MM.1S (cell line): ENCODE data around the gene PLXNA2.

Source experiments
- DNase-seq: peaks from one replicate; pipeline ENCODE4 v3.0.0-alpha.2; 2015
- H2AFZ ChIP-seq: fragments of 300-600 bp; sonication (generic); 2 replicates; pipeline ENCODE4 v1.6.0; 2016; ENCODE audit warnings: antibody characterized with exemption, low read length
- H3F3A ChIP-seq: fragments of 300-600 bp; sonication (generic); 2 replicates; pipeline ENCODE4 v1.6.1; 2016; ENCODE audit warnings: mild to moderate bottlenecking, antibody characterized with exemption, low read length, moderate library complexity, mixed read lengths; ENCODE audit not compliant: insufficient read depth
- H3K27ac ChIP-seq: fragments of 300-600 bp; sonication (generic); 2 replicates; pipeline ENCODE4 v1.5.1; 2016; ENCODE audit warnings: mild to moderate bottlenecking, low read length
- H3K27me3 ChIP-seq: fragments of 300-600 bp; sonication (generic); replicated peaks from 2 replicates; pipeline ENCODE4 v1.6.0; 2016; ENCODE audit warnings: low read length; ENCODE audit not compliant: insufficient read depth
- H3K36me3 ChIP-seq: fragments of 300-600 bp; sonication (generic); replicated peaks from 2 replicates; pipeline ENCODE4 v1.6.1; 2016; ENCODE audit warnings: mild to moderate bottlenecking, low read length, mixed read lengths; ENCODE audit not compliant: insufficient read depth
- H3K4me1 ChIP-seq: fragments of 300-600 bp; sonication (generic); 2 replicates; pipeline ENCODE4 v1.6.1; 2016; ENCODE audit warnings: low read length, mixed read lengths
- H3K4me2 ChIP-seq: fragments of 300-600 bp; sonication (generic); 2 replicates; pipeline ENCODE4 v1.6.0; 2016; ENCODE audit warnings: low read depth, low read length
- H3K4me3 ChIP-seq: fragments of 300-600 bp; sonication (generic); 2 replicates; pipeline ENCODE4 v1.5.1; 2016; ENCODE audit warnings: low read length, mixed read lengths
- H3K79me2 ChIP-seq: fragments of 300-600 bp; sonication (generic); 2 replicates; pipeline ENCODE4 v1.6.1; 2016; ENCODE audit warnings: mixed run types, low read length, mixed read lengths
- H3K9ac ChIP-seq: fragments of 300-600 bp; sonication (generic); 2 replicates; pipeline ENCODE4 v1.6.1; 2016; ENCODE audit warnings: low read length, mixed read lengths
- H3K9me2 ChIP-seq: fragments of 300-600 bp; sonication (generic); replicated peaks from 2 replicates; pipeline ENCODE4 v1.6.1; 2016; ENCODE audit warnings: mild to moderate bottlenecking, low read length, mixed read lengths; ENCODE audit not compliant: insufficient read depth
- H3K9me3 ChIP-seq: fragments of 300-600 bp; sonication (generic); replicated peaks from 2 replicates; pipeline ENCODE4 v1.6.1; 2016; ENCODE audit warnings: mild to moderate bottlenecking, low read length, mixed read lengths; ENCODE audit not compliant: insufficient read depth
- H4K20me1 ChIP-seq: fragments of 300-600 bp; sonication (generic); 2 replicates; pipeline ENCODE4 v1.6.1; 2016; ENCODE audit warnings: mild to moderate bottlenecking, low read length, moderate library complexity, mixed read lengths; ENCODE audit not compliant: insufficient read depth
- EZH2 ChIP-seq: fragments of 300-600 bp; sonication (generic); optimal IDR thresholded peaks from 2 replicates; pipeline ENCODE3; 2017; ENCODE audit warnings: low read depth, mild to moderate bottlenecking, antibody characterized with exemption, low read length, mixed read lengths
- EZH2phosphoT487 ChIP-seq: fragments of 300-600 bp; sonication (generic); IDR thresholded peaks from 2 replicates; pipeline ENCODE4 v1.6.1; 2018; ENCODE audit warnings: antibody characterized with exemption, low read length
- TF ChIP-seq, protein P1 (sequence below): fragments of 300-600 bp; sonication (generic); IDR thresholded peaks from 2 replicates; pipeline ENCODE4 v1.5.1; 2016; ENCODE audit warnings: antibody characterized with exemption, low read length, mixed read lengths

The PLXNA2 gene

GRCh38 chr1:208029381-208030287, 214.6 kb downstream of the PLXNA2 start:
- H3K4me3 ChIP-seq: no peak overlapping the region
- H2AFZ ChIP-seq: no peak overlapping the region
- no peaks in the 10 kb centered on the region for H3K9me3 ChIP-seq
- H3K27ac ChIP-seq: no peak overlapping the region
- TF ChIP-seq EZH2phosphoT487 (no peak), EZH2 (no peak)
- TF ChIP-seq, protein P1, sequence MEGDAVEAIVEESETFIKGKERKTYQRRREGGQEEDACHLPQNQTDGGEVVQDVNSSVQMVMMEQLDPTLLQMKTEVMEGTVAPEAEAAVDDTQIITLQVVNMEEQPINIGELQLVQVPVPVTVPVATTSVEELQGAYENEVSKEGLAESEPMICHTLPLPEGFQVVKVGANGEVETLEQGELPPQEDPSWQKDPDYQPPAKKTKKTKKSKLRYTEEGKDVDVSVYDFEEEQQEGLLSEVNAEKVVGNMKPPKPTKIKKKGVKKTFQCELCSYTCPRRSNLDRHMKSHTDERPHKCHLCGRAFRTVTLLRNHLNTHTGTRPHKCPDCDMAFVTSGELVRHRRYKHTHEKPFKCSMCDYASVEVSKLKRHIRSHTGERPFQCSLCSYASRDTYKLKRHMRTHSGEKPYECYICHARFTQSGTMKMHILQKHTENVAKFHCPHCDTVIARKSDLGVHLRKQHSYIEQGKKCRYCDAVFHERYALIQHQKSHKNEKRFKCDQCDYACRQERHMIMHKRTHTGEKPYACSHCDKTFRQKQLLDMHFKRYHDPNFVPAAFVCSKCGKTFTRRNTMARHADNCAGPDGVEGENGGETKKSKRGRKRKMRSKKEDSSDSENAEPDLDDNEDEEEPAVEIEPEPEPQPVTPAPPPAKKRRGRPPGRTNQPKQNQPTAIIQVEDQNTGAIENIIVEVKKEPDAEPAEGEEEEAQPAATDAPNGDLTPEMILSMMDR: no peak
- H3K9ac ChIP-seq: no peak overlapping the region
- H3K4me2 ChIP-seq: no peak overlapping the region
- H4K20me1 ChIP-seq: no peaks in the 10 kb centered on the region
- H3K9me2 ChIP-seq: no peaks in the 10 kb centered on the region
- no peaks in the 10 kb centered on the region for H3K4me1 ChIP-seq
- no peaks in the 10 kb centered on the region for H3K27me3 ChIP-seq
- no peak for DNase-seq
- no peaks in the 10 kb centered on the region for H3F3A ChIP-seq
- no peaks in the 10 kb centered on the region for H3K79me2 ChIP-seq
- no peaks in the 10 kb centered on the region for H3K36me3 ChIP-seq

- TF ChIP-seq, protein P1: no peak
- no peak for TF ChIP-seq EZH2phosphoT487
- no peak for TF ChIP-seq EZH2
- Histone ChIP-seq H3K4me3 (no peak overlapping the region), H3K36me3 (no peaks in the 10 kb centered on the region), H3K79me2 (no peaks in the 10 kb centered on the region), H2AFZ (no peak overlapping the region), H4K20me1 (no peaks in the 10 kb centered on the region), H3K9me3 (no peaks in the 10 kb centered on the region), H3K27ac (no peak overlapping the region), H3K4me1 (no peaks in the 10 kb centered on the region), H3F3A (no peaks in the 10 kb centered on the region), H3K9ac (no peak overlapping the region), H3K27me3 (no peaks in the 10 kb centered on the region), H3K4me2 (no peak overlapping the region), H3K9me2 (no peaks in the 10 kb centered on the region)
- no peak for DNase-seq
Observed at GRCh38 chr1:208028526-208028925, 215.7 kb downstream of the PLXNA2 start.

- Histone ChIP-seq H4K20me1 (no peaks in the 10 kb centered on the region), H3K9me3 (no peaks in the 10 kb centered on the region), H3K79me2 (no peaks in the 10 kb centered on the region), H3F3A (no peaks in the 10 kb centered on the region), H3K27ac (no peak overlapping the region), H2AFZ (no peak overlapping the region), H3K36me3 (no peaks in the 10 kb centered on the region), H3K4me2 (no peak overlapping the region), H3K4me1 (no peaks in the 10 kb centered on the region), H3K9ac (no peak overlapping the region), H3K4me3 (no peak overlapping the region), H3K27me3 (no peaks in the 10 kb centered on the region), H3K9me2 (no peaks in the 10 kb centered on the region)
- TF ChIP-seq EZH2phosphoT487 (no peak), EZH2 (no peak)
- TF ChIP-seq, protein P1: no peak
- no peak for DNase-seq
Observed at GRCh38 chr1:208027861-208028260, 216.3 kb downstream of the PLXNA2 start.
